Measurements from ENCODE around the gene IKZF4.

IKZF4 gene

GRCh38 chr12:56084958-56085543 lies 64.2 kb downstream of the IKZF4 start:
- no peak for DNase-seq

GRCh38 chr12:56086096-56086495 lies 65.3 kb downstream of the IKZF4 start:
- no peak for DNase-seq

GRCh38 chr12:56086608-56087007 lies 65.8 kb downstream of the IKZF4 start:
- DNase-seq = no peak

GRCh38 chr12:56087220-56087619 lies 66.4 kb downstream of the IKZF4 start:
- DNase-seq = no peak

All from NCI-H2171 (cell line).